Activated effector memory CD4-positive, alpha-beta T cell treated with Interleukin-2 at 50 U/mL for 16 hours (primary cell): ENCODE measurements around the gene CFAP90.

Experiments
- DNase-seq: peaks from one replicate; pipeline ENCODE4 v3.0.0-alpha.2; 2020

The CFAP90 gene

GRCh38 chr5:7850395-7851239 is at the start of gene CFAP90:
TSS of gene CFAP90 (minus strand) at chr5:7851133. CDS start at chr5:7851021, 112 bp downstream.
- no peak for DNase-seq

GRCh38 chr5:7897014-7897600 is 46.2 kb upstream of the CFAP90 start:
- no peak for DNase-seq

- no peak for DNase-seq
Observed at GRCh38 chr5:7894860-7895259, 43.9 kb upstream of the CFAP90 start.

GRCh38 chr5:7894439-7894838 is 43.5 kb upstream of the CFAP90 start:
- no peak for DNase-seq

DNA sequence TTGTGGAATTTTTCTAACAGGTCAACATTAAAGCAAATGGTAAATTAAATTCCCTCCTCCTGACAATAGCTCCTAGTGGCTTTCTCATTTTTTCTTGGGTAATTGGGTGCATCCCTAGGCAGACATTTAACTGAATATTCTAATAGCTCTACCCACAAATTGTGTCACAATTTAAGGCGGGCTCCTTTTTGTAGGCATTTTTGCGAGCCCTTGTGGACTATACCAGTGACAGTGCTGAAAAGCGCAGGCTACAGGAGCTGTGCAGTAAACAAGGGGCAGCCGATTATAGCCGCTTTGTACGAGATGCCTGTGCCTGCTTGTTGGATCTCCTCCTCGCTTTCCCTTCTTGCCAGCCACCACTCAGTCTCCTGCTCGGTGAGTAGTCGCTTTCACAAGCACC is 38.0 kb upstream of the CFAP90 start:
- DNase-seq = no peak

DNA sequence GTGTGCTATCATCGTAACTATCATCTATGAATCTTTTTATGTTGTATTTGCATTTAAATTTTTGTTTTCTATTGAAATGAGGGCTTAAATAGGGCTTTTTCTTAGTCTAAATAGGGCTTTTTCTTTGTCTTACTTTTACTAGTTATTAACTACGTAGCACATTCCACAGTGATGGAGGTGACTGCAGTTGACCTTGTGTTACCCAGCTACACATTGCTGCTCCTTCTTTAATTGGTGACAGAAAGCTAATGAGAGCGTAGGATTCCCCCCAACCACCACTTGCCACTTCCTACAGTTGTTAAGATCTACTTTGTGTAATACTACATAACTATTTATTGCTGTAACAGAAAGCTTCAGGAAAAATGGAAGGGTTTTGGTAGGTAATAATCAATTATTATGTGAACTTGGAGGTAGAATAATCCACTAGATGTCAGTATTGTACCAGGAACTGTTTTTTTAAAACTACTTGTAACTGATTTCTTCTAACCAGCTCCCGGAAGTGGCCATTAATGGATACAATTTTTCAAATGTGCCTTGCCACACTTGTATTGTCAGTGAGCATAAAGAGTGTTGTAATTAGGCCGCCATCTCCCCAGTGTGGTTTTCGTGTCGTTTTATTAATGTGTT is 36.0 kb upstream of the CFAP90 start:
- DNase-seq = no peak

DNA sequence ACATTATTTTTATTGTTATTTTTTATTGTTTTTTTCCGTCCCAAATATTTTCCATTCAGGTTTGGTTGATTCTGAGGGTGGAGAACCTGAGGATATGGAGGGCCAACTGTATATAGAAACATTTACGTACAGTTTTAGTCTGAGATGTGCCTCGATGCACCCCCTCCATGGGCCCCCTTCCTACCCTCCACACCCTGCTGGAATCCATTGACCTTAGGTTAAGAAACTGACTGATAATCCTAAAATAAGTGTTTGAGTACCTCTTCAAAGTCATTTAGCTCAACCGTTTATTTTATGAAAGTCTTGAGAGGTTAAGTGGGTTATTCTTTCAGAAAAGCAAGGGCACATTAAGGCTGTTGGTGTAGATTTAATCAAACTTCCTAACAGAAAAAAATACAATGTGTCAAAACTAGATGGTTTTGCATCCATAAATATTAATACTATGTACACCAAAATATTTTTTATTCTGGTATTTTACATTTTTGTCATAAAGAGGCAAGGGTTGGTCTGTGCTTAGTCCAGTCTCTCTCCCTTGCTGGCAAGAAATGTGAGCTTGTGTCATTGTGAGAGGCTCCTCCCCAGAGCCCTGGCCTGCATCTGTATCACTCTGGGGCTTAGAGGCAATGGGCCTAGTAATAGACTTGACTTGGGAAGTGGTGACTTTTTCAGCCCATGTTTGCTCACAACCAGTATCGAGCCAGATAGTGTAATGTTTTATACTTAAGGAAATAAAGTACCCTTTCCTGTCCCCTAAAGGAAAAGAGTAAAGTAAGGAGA is 33.7 kb upstream of the CFAP90 start:
- DNase-seq = no peak

DNA sequence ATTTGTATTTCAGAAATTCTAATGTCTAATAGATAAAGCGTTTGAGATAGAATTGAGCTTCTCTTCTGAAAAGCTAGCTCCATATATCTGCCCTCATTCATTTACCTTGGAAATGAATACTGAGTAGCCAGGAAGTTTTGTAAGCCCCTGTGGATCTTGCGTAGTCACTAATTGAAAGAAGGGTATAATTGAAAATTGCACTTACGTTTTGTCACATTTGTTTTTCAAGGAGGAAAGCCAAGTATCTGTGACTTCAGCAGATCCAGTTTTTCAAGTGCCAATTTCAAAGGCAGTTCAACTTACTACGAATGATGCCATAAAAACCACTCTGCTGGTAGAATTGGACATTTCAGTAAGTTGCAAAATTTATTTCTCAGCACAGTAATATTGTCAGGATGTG is 32.0 kb upstream of the CFAP90 start:
- DNase-seq = no peak

- no peak for DNase-seq
Observed at GRCh38 chr5:7881816-7882215, 30.9 kb upstream of the CFAP90 start.

DNA sequence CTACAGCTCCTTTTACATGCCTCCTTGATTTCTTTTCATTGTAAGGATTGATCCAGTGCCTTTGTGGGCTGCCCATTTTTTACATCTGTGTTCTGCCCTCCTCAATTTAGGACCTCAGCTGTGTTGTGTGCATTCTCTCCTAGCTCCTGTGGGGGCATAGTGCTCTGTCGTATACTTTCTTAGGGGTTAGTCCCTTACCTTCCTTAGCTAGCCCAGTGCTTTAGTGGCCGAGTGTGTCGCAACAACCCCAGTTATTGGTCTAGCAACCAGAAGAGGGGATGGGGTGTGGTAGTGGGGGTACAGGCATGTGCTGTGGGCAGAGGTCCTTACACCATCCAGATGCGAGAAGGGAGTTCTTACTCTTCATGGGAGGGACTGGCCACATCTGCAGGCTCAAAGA is 30.2 kb upstream of the CFAP90 start:
- no peak for DNase-seq

- DNase-seq = no peak
Observed at GRCh38 chr5:7878381-7878873, 27.5 kb upstream of the CFAP90 start.

- no peak for DNase-seq
Observed at GRCh38 chr5:7877851-7878250, 26.9 kb upstream of the CFAP90 start.

GRCh38 chr5:7876867-7877266 is 25.9 kb upstream of the CFAP90 start:
- DNase-seq = no peak

GRCh38 chr5:7875151-7875550 is 24.2 kb upstream of the CFAP90 start:
- DNase-seq = no peak

DNA sequence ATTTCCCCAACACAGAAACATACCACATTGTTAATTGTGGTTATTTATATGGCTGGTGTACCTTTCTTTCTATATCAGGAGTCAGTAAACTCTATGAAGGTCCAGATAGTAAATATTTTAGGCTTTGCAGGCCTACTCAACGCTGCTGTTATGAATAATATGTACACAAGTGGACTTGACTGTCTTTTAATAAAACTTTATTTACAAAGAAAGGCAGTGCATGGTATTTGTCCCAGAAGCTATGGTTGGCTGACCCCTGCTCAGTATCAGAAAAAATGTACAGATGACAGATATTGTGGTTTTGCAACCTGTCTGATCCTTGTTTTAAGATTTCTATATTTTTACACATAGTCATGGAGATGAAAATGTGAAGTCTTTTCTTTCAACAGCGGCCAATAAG is 23.7 kb upstream of the CFAP90 start:
- DNase-seq = no peak

DNA sequence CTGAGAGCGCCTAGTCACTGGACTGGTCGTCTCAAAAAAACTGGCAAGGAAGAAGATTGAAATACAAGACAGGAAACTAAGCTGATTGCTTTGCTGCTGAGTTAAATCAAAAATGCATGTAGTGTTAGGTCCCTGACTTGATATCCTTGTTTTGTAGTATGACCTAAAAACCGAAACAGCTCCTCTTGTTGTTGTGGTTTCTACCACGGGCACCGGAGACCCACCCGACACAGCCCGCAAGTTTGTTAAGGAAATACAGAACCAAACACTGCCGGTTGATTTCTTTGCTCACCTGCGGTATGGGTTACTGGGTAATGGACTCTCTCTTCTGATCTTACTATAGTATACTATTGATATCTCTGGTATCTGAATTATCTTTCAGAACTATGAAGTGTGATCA is 22.3 kb upstream of the CFAP90 start:
- no peak for DNase-seq

GRCh38 chr5:7872517-7873130 is 21.7 kb upstream of the CFAP90 start:
- DNase-seq = no peak

- no peak for DNase-seq
Observed at GRCh38 chr5:7871653-7872052, 20.7 kb upstream of the CFAP90 start.

- DNase-seq = no peak
Observed at GRCh38 chr5:7869474-7870136, 18.7 kb upstream of the CFAP90 start.

- peak; percentile 85 for DNase-seq
Observed at GRCh38 chr5:7868773-7869473, 18.0 kb upstream of the CFAP90 start, which contains the start of the genes FASTKD3 and MTRR. TSS of gene FASTKD3 (minus strand) at chr5:7869031. CDS start at chr5:7868083, 948 bp downstream. TSS of gene MTRR (plus strand) at chr5:7869148. CDS start at chr5:7870795, 1,647 bp downstream.

- DNase-seq = no peak
Observed at GRCh38 chr5:7868427-7868772, 17.5 kb upstream of the CFAP90 start.
